Spleen (tissue), 11 donors: Measurements from ENCODE around the gene HPCAL1. TPM values are rescaled to one million over a fixed set of nuclear protein-coding genes. Genes with fewer than 3 reads are reported as not detected.
"Not testable (repeated sequence)": the region's sequence is repeated elsewhere in the genome, so short reads cannot be mapped to it uniquely, and the experiment has no call there.

Experiments
- DNase-seq: peaks from one replicate; pipeline ENCODE4 v3.0.0-alpha.2; 2020
- H3K27ac ChIP-seq, 8 donors: fragments of 200-600 bp; sonication (generic) in 7 of 8; 1 replicate in 4 of 8; 2 replicates in 4 of 8; pipeline versions ENCODE4 v1.5.0 to v1.8.0; 2016 to 2021; ENCODE audit warnings: inconsistent platforms in 4 of 8, mild to moderate bottlenecking in 4 of 8, moderate library complexity in 1 of 8
- H3K27me3 ChIP-seq, 7 donors: fragments of 200-600 bp; sonication (generic) in 6 of 7; replicated peaks in 1 of 7; 1 replicate in 4 of 7; 2 replicates in 3 of 7; pipeline versions ENCODE4 v1.5.0 to v1.8.0; 2016 to 2021; ENCODE audit warnings: inconsistent platforms in 3 of 7, mild to moderate bottlenecking in 1 of 7
- H3K36me3 ChIP-seq, 6 donors: fragments of 200-600 bp; sonication (generic) in 5 of 6; 1 replicate in 4 of 6; 2 replicates in 2 of 6; pipeline versions ENCODE4 v1.5.0 to v1.8.0; 2016 to 2021; ENCODE audit warnings: inconsistent platforms in 2 of 6
- H3K4me1 ChIP-seq, 6 donors: fragments of 200-600 bp; sonication (generic) in 5 of 6; 1 replicate in 3 of 6; 2 replicates in 3 of 6; pipeline versions ENCODE4 v1.5.0 to v1.8.0; 2016 to 2021; ENCODE audit warnings: inconsistent platforms in 3 of 6
- H3K4me3 ChIP-seq, 8 donors: fragments of 200-600 bp; sonication (generic) in 7 of 8; 1 replicate in 4 of 8; 2 replicates in 4 of 8; pipeline versions ENCODE4 v1.5.0 to v1.8.0; 2016 to 2021; ENCODE audit warnings: inconsistent platforms in 4 of 8, mild to moderate bottlenecking in 4 of 8, moderate library complexity in 2 of 8
- H3K9me3 ChIP-seq, 8 donors: fragments of 200-600 bp; sonication (generic) in 7 of 8; 1 replicate in 4 of 8; 2 replicates in 4 of 8; pipeline versions ENCODE4 v1.5.0 to v1.8.0; 2016 to 2021; ENCODE audit warnings: inconsistent platforms in 4 of 8
- CTCF ChIP-seq, 11 experiments: fragments of 200-600 bp in 7 of 11; fragments of 450-650 bp in 4 of 11; sonication (generic) in 4 of 11; IDR thresholded peaks in 8 of 11; conservative IDR thresholded peaks in 3 of 11; 1 replicate in 7 of 11; 2 replicates in 4 of 11; pipeline versions ENCODE4 v1.4.0 to v1.8.0; 2016 to 2021; ENCODE audit warnings: antibody characterized with exemption in 11 of 11, inconsistent platforms in 4 of 11, mild to moderate bottlenecking in 1 of 11
- POLR2A ChIP-seq, 3 donors: fragments of 450-650 bp; IDR thresholded peaks; one replicate each; pipeline ENCODE4 v1.5.1; 2017; ENCODE audit warnings: antibody characterized with exemption in 3 of 3, mild to moderate bottlenecking in 1 of 3
- POLR2AphosphoS5 ChIP-seq, 3 donors: sonication (generic); formaldehyde crosslinking; IDR thresholded peaks; one replicate each; pipeline ENCODE4 v1.5.1; 2017; ENCODE audit warnings: antibody characterized with exemption in 3 of 3
- WGBS, 5 donors: extraction: QIAGEN DNeasy Blood & Tissue Kit in 3 of 5; methylation state at CpG; one replicate each; pipeline versions ENCODE4 v1.1.5 to v1.1.7; 2013 to 2018; 5-methylcytosine and 5-hydroxymethylcytosine counted together
- intact Hi-C: fragments of 100-400 bp; cut with DNase I; formaldehyde crosslinking; loops from one replicate; pipeline ENCODE4 v1.15.0; 2023; ENCODE audit warnings: low total_unique reads
- polyA plus RNA-seq, 3 donors: library from polyadenylated mRNA; stranded (reverse); fragments of 200-250 nt; gene quantifications; one replicate each; pipeline ENCODE4 v1.2.1, GENCODE V29; 2013
- total RNA-seq, 7 donors: library from RNA; depleted of rRNA in 3 of 7; stranded (reverse); fragments of >200 nt in 3 of 7; fragmentation: NEBNext Ultra II Directional in 4 of 7; extraction: Animal tissue kit (Norgen Biotek cat#: 25700) in 4 of 7; gene quantifications; one replicate each; pipeline versions ENCODE4 v1.1.0 to v1.2.1, GENCODE V29; 2016 to 2021
- donor health status: healthy with polysubstance abuse.
- donor health status: DM: no; HTN: no; CAD: no; lungs with moderate emphysema.
- donor health status: DM: no; HTN: no; CAD: no.
- donor health status: Bipolar disorder and iron deficiency.
- donor health status: healthy.
- donor health status: DM: no; HTN: no; CAD: no.
- donor health status: DM: yes; HTN: yes; CAD: no.

HPCAL1 gene
- total and polyA plus RNA-seq, 10 donors, result 41.9 to 80.6 (median 57.7) TPM

GRCh38 chr2:10293603-10294002 lies 9.1 kb upstream of the HPCAL1 start:
- TF ChIP-seq CTCF (IDR thresholded peaks at IDR 0.05 in 8 of 11, conservative IDR thresholded peaks at IDR 0.05 in 3 of 11), result no peak
- TF ChIP-seq POLR2AphosphoS5 (IDR thresholded peaks at IDR 0.05), result no peak
- TF ChIP-seq POLR2A (IDR thresholded peaks at IDR 0.05), result no peak
- intact Hi-C loops, result no loop called here
- Histone ChIP-seq H3K9me3 (peaks cover 0 to 17% (median 14%) of the 10 kb centered on the region in 8 donors), H3K36me3 (no peaks in the 10 kb centered on the region), H3K4me1 (peaks cover 10 to 20% (median 13%) of the 10 kb centered on the region in 6 donors), H3K27me3 (no peaks in the 10 kb centered on the region), H3K27ac (no peak overlapping the region), H3K4me3 (no peak overlapping the region)
- DNase-seq, result no peak

GRCh38 chr2:10294077-10294476 lies 8.6 kb upstream of the HPCAL1 start:
- no peak overlapping the region for H3K27ac ChIP-seq
- no peaks in the 10 kb centered on the region for H3K36me3 ChIP-seq
- intact Hi-C loops, result no loop called here
- H3K4me3 ChIP-seq, result no peak overlapping the region
- whole genome bisulfite sequencing, 5 donors, result 95 to 100% (median 97%) methylated on average over 1 of the region's 1 CpG
- peaks cover 10 to 20% (median 13%) of the 10 kb centered on the region in 6 donors for H3K4me1 ChIP-seq
- TF ChIP-seq POLR2AphosphoS5 (IDR thresholded peaks at IDR 0.05), result no peak
- no peak for TF ChIP-seq POLR2A (IDR thresholded peaks at IDR 0.05)
- TF ChIP-seq CTCF (IDR thresholded peaks at IDR 0.05 in 8 of 11, conservative IDR thresholded peaks at IDR 0.05 in 3 of 11), result no peak
- H3K9me3 ChIP-seq, result peaks cover 0 to 17% (median 14%) of the 10 kb centered on the region in 8 donors
- no peaks in the 10 kb centered on the region for H3K27me3 ChIP-seq
- DNase-seq, result no peak

- H3K9me3 ChIP-seq, result peaks cover 0 to 17% (median 14%) of the 10 kb centered on the region in 8 donors
- H3K4me3 ChIP-seq, H3K36me3 ChIP-seq, H3K27ac ChIP-seq, intact Hi-C loops, DNase-seq, H3K27me3 ChIP-seq: not testable (repeated sequence)
- H3K4me1 ChIP-seq, result peaks cover 10 to 30% (median 13%) of the 10 kb centered on the region in 6 donors
- WGBS, 5 donors, result 65 to 86% (median 78%) methylated on average over 3 to 4 of the region's 4 CpGs
Measured at GRCh38 chr2:10295649-10296048, 7.1 kb upstream of the HPCAL1 start.

DNA sequence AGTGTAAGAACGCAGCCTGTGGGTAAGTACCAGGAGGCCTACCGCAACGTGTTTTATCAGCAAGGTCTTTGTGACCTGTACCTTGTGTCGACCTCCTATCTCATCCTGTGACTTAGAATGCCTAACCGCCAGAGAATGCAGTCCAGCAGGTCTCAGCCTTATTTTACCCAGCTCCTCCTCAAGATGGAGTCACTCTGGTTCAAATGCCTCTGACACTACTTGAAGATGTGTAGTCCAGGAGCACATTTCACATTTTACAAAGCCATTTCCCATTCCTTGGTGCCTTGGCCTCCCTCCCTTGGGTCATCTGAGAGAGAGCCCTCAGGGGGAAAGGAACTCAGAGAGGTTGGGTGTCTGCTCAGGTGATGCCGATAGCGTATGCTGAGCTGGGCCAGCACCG lies 6.6 kb upstream of the HPCAL1 start:
- H3K36me3 ChIP-seq, result no peaks in the 10 kb centered on the region
- no peak for DNase-seq
- peaks cover 10 to 35% (median 13%) of the 10 kb centered on the region in 6 donors for H3K4me1 ChIP-seq
- H3K9me3 ChIP-seq, result peaks cover 0 to 17% (median 14%) of the 10 kb centered on the region in 8 donors
- no peak for TF ChIP-seq CTCF (IDR thresholded peaks at IDR 0.05 in 8 of 11, conservative IDR thresholded peaks at IDR 0.05 in 3 of 11)
- no peak for TF ChIP-seq POLR2A (IDR thresholded peaks at IDR 0.05)
- no peak for TF ChIP-seq POLR2AphosphoS5 (IDR thresholded peaks at IDR 0.05)
- no peaks in the 10 kb centered on the region for H3K27me3 ChIP-seq
- intact Hi-C loops, result no loop called here
- 92 to 98% (median 95%) methylated on average over 8 of the region's 8 CpGs for WGBS, 5 donors
- no peak overlapping the region for H3K27ac ChIP-seq
- no peak overlapping the region for H3K4me3 ChIP-seq
